H9 (cell line): ENCODE results near the gene CCDC137. TPM values are rescaled to one million over a fixed set of nuclear protein-coding genes. Genes with fewer than 3 reads are reported as not detected.
A peak's percentile ranks its signal among the peaks of the same experiment; 100 is the strongest.

Experiments
- DNase-seq: peaks from one replicate; pipeline ENCODE4 v3.0.0-alpha.2; 2017
- H2AFZ ChIP-seq: one replicate; pipeline ENCODE4 v1.6.1; 2013; ENCODE audit warnings: mild to moderate bottlenecking, low read length, control low read depth, moderate library complexity
- H2AK5ac ChIP-seq: 2 replicates; pipeline ENCODE4 v1.6.1; 2013; ENCODE audit warnings: low read length, control low read depth, mixed read lengths; ENCODE audit not compliant: insufficient read length
- H2BK120ac ChIP-seq: one replicate; pipeline ENCODE4 v1.6.1; 2013; ENCODE audit warnings: low read depth, mild to moderate bottlenecking, low read length, control low read depth, inconsistent platforms; ENCODE audit not compliant: poor library complexity, severe bottlenecking
- H2BK12ac ChIP-seq: 2 replicates; pipeline ENCODE4 v1.6.1; 2013; ENCODE audit warnings: low read length, control low read depth, mixed read lengths, low read depth; ENCODE audit not compliant: insufficient read length
- H2BK15ac ChIP-seq: 2 replicates; pipeline ENCODE4 v1.6.1; 2013; ENCODE audit warnings: low read depth, low read length, control low read depth
- H2BK20ac ChIP-seq: one replicate; pipeline ENCODE4 v1.6.1; 2013; ENCODE audit warnings: low read depth, mild to moderate bottlenecking, low read length, control low read depth, inconsistent platforms; ENCODE audit not compliant: poor library complexity, severe bottlenecking
- H2BK5ac ChIP-seq: 2 replicates; pipeline ENCODE4 v1.6.1; 2013; ENCODE audit warnings: low read length, control low read depth, mixed read lengths; ENCODE audit not compliant: insufficient read length
- H3K14ac ChIP-seq: 2 replicates; pipeline ENCODE4 v1.6.1; 2013; ENCODE audit warnings: low read length, control low read depth; ENCODE audit not compliant: insufficient read depth
- H3K18ac ChIP-seq: 2 replicates; pipeline ENCODE4 v1.6.1; 2013; ENCODE audit warnings: low read depth, mild to moderate bottlenecking, mixed read lengths, low read length, control low read depth; ENCODE audit not compliant: insufficient read length
- H3K23ac ChIP-seq: 2 replicates; pipeline ENCODE4 v1.6.1; 2013; ENCODE audit warnings: low read length, control low read depth, mixed read lengths, low read depth; ENCODE audit not compliant: insufficient read length
- H3K23me2 ChIP-seq: 2 replicates; pipeline ENCODE4 v1.6.1; 2013; ENCODE audit warnings: low read depth, mild to moderate bottlenecking, mixed read lengths, low read length, control low read depth; ENCODE audit not compliant: insufficient read length, poor library complexity, severe bottlenecking
- H3K27ac ChIP-seq: 2 replicates; pipeline ENCODE4 v1.5.1; 2013; ENCODE audit warnings: low read length, control low read depth, mixed read lengths, low read depth; ENCODE audit not compliant: insufficient read length
- H3K27me3 ChIP-seq: 2 replicates; pipeline ENCODE4 v1.6.1; 2013; ENCODE audit warnings: low read length, control low read depth, inconsistent platforms; ENCODE audit not compliant: insufficient read depth
- H3K4ac ChIP-seq: 2 replicates; pipeline ENCODE4 v1.6.1; 2013; ENCODE audit warnings: low read depth, mild to moderate bottlenecking, control low read depth, inconsistent platforms, low read length, moderate library complexity
- H3K4me1 ChIP-seq: 2 replicates; pipeline ENCODE4 v1.6.1; 2013; ENCODE audit warnings: low read length, control low read depth, inconsistent platforms; ENCODE audit not compliant: insufficient read depth
- H3K4me2 ChIP-seq: 2 replicates; pipeline ENCODE4 v1.6.1; 2013; ENCODE audit warnings: low read length, control low read depth, mixed read lengths; ENCODE audit not compliant: insufficient read length, insufficient read depth
- H3K56ac ChIP-seq: 2 replicates; pipeline ENCODE4 v1.6.1; 2013; ENCODE audit warnings: low read depth, mild to moderate bottlenecking, mixed read lengths, low read length, control low read depth; ENCODE audit not compliant: insufficient read length
- H3K79me1 ChIP-seq: 2 replicates; pipeline ENCODE4 v1.6.1; 2013; ENCODE audit warnings: low read depth, mild to moderate bottlenecking, moderate library complexity, low read length, control low read depth, inconsistent platforms; ENCODE audit not compliant: insufficient read depth, poor library complexity, severe bottlenecking
- H3K79me2 ChIP-seq: 2 replicates; pipeline ENCODE4 v1.6.1; 2013; ENCODE audit warnings: low read length, control low read depth, inconsistent platforms; ENCODE audit not compliant: insufficient read depth
- H3K9ac ChIP-seq: 2 replicates; pipeline ENCODE4 v1.6.1; 2013; ENCODE audit warnings: low read length, control low read depth, mixed read lengths; ENCODE audit not compliant: insufficient read length; ENCODE audit errors: extremely low read depth
- H3K9me3 ChIP-seq: one replicate; pipeline ENCODE4 v1.6.1; 2013; ENCODE audit warnings: low read depth, low read length, inconsistent platforms; ENCODE audit not compliant: control insufficient read depth
- H3T11ph ChIP-seq: one replicate; pipeline ENCODE4 v1.6.1; 2013; ENCODE audit warnings: mild to moderate bottlenecking, low read length, control low read depth, inconsistent platforms
- H4K20me1 ChIP-seq: one replicate; pipeline ENCODE4 v1.6.1; 2013; ENCODE audit not compliant: control insufficient read depth, insufficient read length, insufficient read depth
- H4K5ac ChIP-seq: 2 replicates; pipeline ENCODE4 v1.6.1; 2013; ENCODE audit warnings: low read depth, mild to moderate bottlenecking, mixed read lengths, low read length, control low read depth; ENCODE audit not compliant: insufficient read length
- H4K8ac ChIP-seq: replicated peaks from 2 replicates; pipeline ENCODE4 v1.6.1; 2013; ENCODE audit warnings: low read length, control low read depth, mixed read lengths, low read depth; ENCODE audit not compliant: insufficient read length
- H4K91ac ChIP-seq: 2 replicates; pipeline ENCODE4 v1.6.1; 2013; ENCODE audit warnings: low read depth, mild to moderate bottlenecking, moderate library complexity, mixed read lengths, low read length, control low read depth; ENCODE audit not compliant: insufficient read length
- H3K27ac Mint-ChIP-seq, 3 experiments: 2 replicates in 2 of 3; 3 replicates in 1 of 3; pipeline ENCODE4 v1.8.0; 2020 to 2021; ENCODE audit warnings: mixed read lengths in 3 of 3, mild to moderate bottlenecking in 1 of 3, moderate library complexity in 1 of 3
- H3K27me3 Mint-ChIP-seq: 2 replicates; pipeline ENCODE4 v1.8.0; 2021; ENCODE audit warnings: low read depth, mild to moderate bottlenecking, moderate library complexity, mixed read lengths
- H3K36me3 Mint-ChIP-seq, 3 experiments: 2 replicates in 2 of 3; 3 replicates in 1 of 3; pipeline ENCODE4 v1.8.0; 2020 to 2021; ENCODE audit warnings: low read depth in 3 of 3, mixed read lengths in 3 of 3; ENCODE audit not compliant: insufficient read depth in 1 of 3
- H3K4me1 Mint-ChIP-seq, 2 experiments: 2 replicates each; pipeline ENCODE4 v1.8.0; 2020; ENCODE audit warnings: mixed read lengths in 2 of 2
- H3K4me3 Mint-ChIP-seq, 2 experiments: 2 replicates in 1 of 2; 3 replicates in 1 of 2; pipeline ENCODE4 v1.8.0; 2020 to 2021; ENCODE audit warnings: mild to moderate bottlenecking in 2 of 2, mixed read lengths in 2 of 2, moderate library complexity in 1 of 2
- H3K9me3 Mint-ChIP-seq, 2 experiments: 2 replicates in 1 of 2; 3 replicates in 1 of 2; pipeline ENCODE4 v1.8.0; 2020; ENCODE audit warnings: mild to moderate bottlenecking in 2 of 2, mixed read lengths in 2 of 2, moderate library complexity in 1 of 2
- WGBS: extraction: QIAGEN DNeasy Blood & Tissue Kit; methylation state at CpG from one replicate; pipeline ENCODE4 v1.1.7; 2013; ENCODE audit warnings: missing lambda C conversion rate, low lambda C conversion rate, mixed read lengths; ENCODE audit not compliant: insufficient read length; ENCODE audit errors: extremely low coverage; 5-methylcytosine and 5-hydroxymethylcytosine counted together
- total RNA-seq: library from RNA; stranded (reverse); gene quantifications from 2 replicates; pipeline ENCODE4 v1.2.1, GENCODE V29; 2021
- TF ChIP-seq, protein P1 (sequence below): fragments of 200-600 bp; sonication (generic); conservative IDR thresholded peaks from 3 replicates; pipeline ENCODE4 v1.8.0; 2021; ENCODE audit warnings: antibody characterized with exemption, mild to moderate bottlenecking

CCDC137 gene
- total RNA-seq, 1 experiment from 2014 or later = 60.8 TPM

DNA sequence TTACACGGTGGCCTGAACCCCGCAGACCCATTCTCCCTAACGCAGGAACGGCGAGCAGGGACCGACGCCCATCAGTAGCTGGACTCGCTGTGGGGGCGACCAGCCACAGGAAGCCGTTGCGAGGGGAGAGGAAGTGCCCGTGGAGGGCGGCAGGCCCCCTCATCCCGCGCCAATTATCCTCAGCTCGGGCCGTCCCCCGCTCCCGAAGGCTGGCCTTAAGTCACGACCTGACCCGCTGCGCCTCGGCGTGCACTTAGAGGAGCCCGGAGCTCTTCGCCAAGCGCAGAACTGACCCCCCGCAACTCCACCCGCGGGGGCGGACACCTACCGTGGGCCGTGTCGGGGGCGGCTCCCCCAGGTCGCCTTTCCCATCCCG, 16.7 kb downstream of the CCDC137 start:
- Mint-ChIP-seq H3K4me3 (peak overlapping the region; percentile 86 to 89), H3K27ac (peak overlapping the region in 2 of 3 experiments; percentile 30 to 74; a peak in 4 of 7 replicates), H3K4me1 (peaks cover 14 to 20% of the 10 kb centered on the region in 2 experiments), H3K36me3 (peaks cover 13 to 40% (median 32%) of the 10 kb centered on the region in 3 experiments), H3K9me3 (no peaks in the 10 kb centered on the region), H3K27me3 (no peaks in the 10 kb centered on the region)
- peaks cover 10% of the 10 kb centered on the region for H3K23me2 ChIP-seq
- no peaks in the 10 kb centered on the region for H3K9me3 ChIP-seq
- TF ChIP-seq, protein P1, sequence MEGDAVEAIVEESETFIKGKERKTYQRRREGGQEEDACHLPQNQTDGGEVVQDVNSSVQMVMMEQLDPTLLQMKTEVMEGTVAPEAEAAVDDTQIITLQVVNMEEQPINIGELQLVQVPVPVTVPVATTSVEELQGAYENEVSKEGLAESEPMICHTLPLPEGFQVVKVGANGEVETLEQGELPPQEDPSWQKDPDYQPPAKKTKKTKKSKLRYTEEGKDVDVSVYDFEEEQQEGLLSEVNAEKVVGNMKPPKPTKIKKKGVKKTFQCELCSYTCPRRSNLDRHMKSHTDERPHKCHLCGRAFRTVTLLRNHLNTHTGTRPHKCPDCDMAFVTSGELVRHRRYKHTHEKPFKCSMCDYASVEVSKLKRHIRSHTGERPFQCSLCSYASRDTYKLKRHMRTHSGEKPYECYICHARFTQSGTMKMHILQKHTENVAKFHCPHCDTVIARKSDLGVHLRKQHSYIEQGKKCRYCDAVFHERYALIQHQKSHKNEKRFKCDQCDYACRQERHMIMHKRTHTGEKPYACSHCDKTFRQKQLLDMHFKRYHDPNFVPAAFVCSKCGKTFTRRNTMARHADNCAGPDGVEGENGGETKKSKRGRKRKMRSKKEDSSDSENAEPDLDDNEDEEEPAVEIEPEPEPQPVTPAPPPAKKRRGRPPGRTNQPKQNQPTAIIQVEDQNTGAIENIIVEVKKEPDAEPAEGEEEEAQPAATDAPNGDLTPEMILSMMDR = no peak
- H3K4ac ChIP-seq = no peak overlapping the region
- no peak overlapping the region for H3T11ph ChIP-seq
- no peak overlapping the region for H3K18ac ChIP-seq
- H2BK20ac ChIP-seq = no peak overlapping the region
- no peak overlapping the region for H2BK15ac ChIP-seq
- peak overlapping the region; percentile 60; the same call in 1 of the 2 replicates for H3K14ac ChIP-seq
- no peaks in the 10 kb centered on the region for H4K20me1 ChIP-seq
- H3K4me2 ChIP-seq = peak overlapping the region; percentile 91
- H2BK5ac ChIP-seq = no peak overlapping the region
- peaks cover 9% of the 10 kb centered on the region; the same call in 1 of the 2 replicates for H3K79me2 ChIP-seq
- H4K91ac ChIP-seq = no peak overlapping the region
- no peak overlapping the region for H2AK5ac ChIP-seq
- H3K9ac ChIP-seq = peak overlapping the region; percentile 71
- peaks cover 8% of the 10 kb centered on the region for H3K79me1 ChIP-seq
- no peak for DNase-seq
- no peaks in the 10 kb centered on the region for H3K27me3 ChIP-seq
- no peak overlapping the region for H2AFZ ChIP-seq
- WGBS = no CpG with 5 or more reads among the region's 37 CpGs
- no peaks in the 10 kb centered on the region for H3K4me1 ChIP-seq
- H3K27ac ChIP-seq = no peak overlapping the region
- no peak overlapping the region for H2BK120ac ChIP-seq
- no peak overlapping the region for H4K8ac ChIP-seq
- H3K56ac ChIP-seq = no peak overlapping the region
- no peak overlapping the region for H2BK12ac ChIP-seq
- no peak overlapping the region for H4K5ac ChIP-seq
- H3K23ac ChIP-seq = no peak overlapping the region
